Duodenal mucosa (tissue), 2 donors: ENCODE measurements around the gene UBE2V1.
"Not testable (repeated sequence)": the region's sequence is repeated elsewhere in the genome, so short reads cannot be mapped to it uniquely, and the experiment has no call there.

Source experiments
- H3K27ac ChIP-seq: one replicate; pipeline ENCODE4 v1.7.0; 2013; ENCODE audit warnings: low read depth, low read length
- H3K27me3 ChIP-seq, 2 donors: one replicate each; pipeline ENCODE4 v1.7.0; 2013; ENCODE audit warnings: low read length in 2 of 2, control low read depth in 1 of 2; ENCODE audit not compliant: insufficient read depth in 2 of 2, control insufficient read depth in 1 of 2
- H3K36me3 ChIP-seq, 2 donors: one replicate each; pipeline ENCODE4 v1.7.0; 2013; ENCODE audit warnings: low read length in 2 of 2, control low read depth in 1 of 2; ENCODE audit not compliant: insufficient read depth in 2 of 2, control insufficient read depth in 1 of 2
- H3K4me1 ChIP-seq, 2 donors: one replicate each; pipeline ENCODE4 v1.7.0; 2013; ENCODE audit warnings: low read length in 2 of 2, control low read depth in 1 of 2; ENCODE audit not compliant: insufficient read depth in 2 of 2, control insufficient read depth in 1 of 2
- H3K4me3 ChIP-seq, 2 donors: one replicate each; pipeline ENCODE4 v1.7.0; 2013; ENCODE audit warnings: low read length in 2 of 2, low read depth in 1 of 2
- H3K9ac ChIP-seq, 2 donors: one replicate each; pipeline ENCODE4 v1.7.0; 2013; ENCODE audit warnings: low read length in 2 of 2, low read depth in 1 of 2
- H3K9me3 ChIP-seq, 2 donors: one replicate each; pipeline ENCODE4 v1.7.0; 2013; ENCODE audit warnings: low read length in 2 of 2, control low read depth in 1 of 2; ENCODE audit not compliant: control insufficient read depth in 1 of 2

Gene UBE2V1

DNA sequence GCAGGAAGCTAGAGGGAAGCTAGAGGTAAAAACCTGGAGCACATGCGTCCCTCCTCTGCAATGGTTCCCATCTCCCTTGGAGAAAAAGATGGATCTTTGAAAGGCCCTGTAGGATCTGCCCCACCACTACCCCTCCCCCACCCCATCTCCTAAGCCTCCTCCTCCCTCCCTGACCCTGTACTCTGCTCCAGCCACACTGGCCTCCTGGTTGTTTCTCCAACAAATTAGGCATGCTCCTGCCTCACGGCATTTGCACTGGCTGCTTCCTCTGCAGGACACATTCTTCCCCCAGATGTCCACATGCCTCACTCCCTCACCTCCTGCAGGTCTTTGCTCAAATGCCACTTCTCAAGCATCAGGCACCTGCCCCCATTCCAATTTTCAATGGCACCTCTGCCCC, 45.5 kb downstream of the UBE2V1 start:
- H3K4me1 ChIP-seq, result peaks cover 3 to 8% of the 10 kb centered on the region in 2 donors
- no peak overlapping the region for H3K4me3 ChIP-seq
- no peak overlapping the region for H3K9ac ChIP-seq
- H3K27me3 ChIP-seq, result no peaks in the 10 kb centered on the region
- H3K9me3 ChIP-seq, result no peaks in the 10 kb centered on the region
- no peak overlapping the region for H3K27ac ChIP-seq
- H3K36me3 ChIP-seq, result no peaks in the 10 kb centered on the region

DNA sequence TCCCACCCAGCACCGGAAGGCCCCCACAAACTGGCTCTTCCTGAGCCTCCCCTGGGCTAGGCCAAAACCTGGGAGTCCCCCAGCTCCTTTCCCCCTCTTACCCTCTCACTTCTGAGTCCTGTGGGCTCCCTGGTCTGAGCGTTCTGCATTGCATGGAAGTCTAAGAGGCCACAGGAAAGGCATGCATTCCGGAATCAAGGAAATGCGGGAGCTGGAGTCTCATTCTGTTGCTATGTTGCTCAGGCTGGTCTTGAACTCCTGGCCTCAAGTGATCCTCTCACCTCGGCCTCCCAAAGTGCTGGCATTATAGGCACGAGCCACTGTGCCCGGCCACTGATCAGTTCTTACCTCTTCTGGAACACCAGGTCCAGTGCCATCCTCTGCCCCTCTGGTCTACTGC, 45.9 kb downstream of the UBE2V1 start:
- Histone ChIP-seq H3K27me3 (no peaks in the 10 kb centered on the region), H3K4me1 (peaks cover 3 to 8% of the 10 kb centered on the region in 2 donors), H3K4me3 (no peak overlapping the region), H3K27ac (no peak overlapping the region), H3K36me3 (no peaks in the 10 kb centered on the region), H3K9ac (no peak overlapping the region), H3K9me3 (no peaks in the 10 kb centered on the region)

DNA sequence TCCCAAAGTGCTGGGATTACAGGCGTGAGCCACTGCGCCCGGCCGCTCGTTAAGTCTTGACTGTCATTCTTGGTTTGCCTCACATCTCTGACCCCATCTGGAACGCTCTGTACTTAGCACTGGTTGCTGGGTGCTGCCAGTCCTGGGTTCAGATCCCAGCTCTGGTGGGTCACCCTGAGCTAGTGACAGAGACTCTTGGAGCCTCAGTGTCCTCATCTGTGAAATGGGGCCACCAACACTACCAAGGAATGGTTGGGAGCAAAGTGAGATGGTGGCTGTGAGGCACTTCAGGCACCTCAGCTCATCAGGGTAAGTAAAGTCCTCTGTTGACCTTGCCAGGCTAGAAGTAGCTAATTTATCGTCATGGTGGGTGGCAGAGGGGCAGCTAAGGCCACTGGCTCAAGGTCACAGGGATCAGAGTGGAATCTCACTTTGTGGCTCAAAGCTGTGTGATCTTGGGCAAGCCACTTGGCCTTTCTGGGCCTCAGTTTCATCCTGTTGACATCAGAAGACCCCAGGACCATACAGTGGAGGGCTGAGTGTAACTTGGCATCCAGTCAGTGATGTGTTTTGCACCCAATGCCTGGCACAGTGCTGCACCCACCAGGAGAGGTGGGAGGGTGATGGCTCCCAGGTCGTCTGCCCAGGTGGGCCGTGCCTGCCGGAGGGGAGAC, 46.7 kb downstream of the UBE2V1 start:
- Histone ChIP-seq H3K9ac (no peak overlapping the region), H3K27me3 (no peaks in the 10 kb centered on the region), H3K36me3 (no peaks in the 10 kb centered on the region), H3K9me3 (no peaks in the 10 kb centered on the region), H3K4me3 (no peak overlapping the region), H3K27ac (no peak overlapping the region), H3K4me1 (peaks cover 0 to 3% of the 10 kb centered on the region in 2 donors)

- H3K4me3 ChIP-seq, result no peak overlapping the region
- no peaks in the 10 kb centered on the region for H3K4me1 ChIP-seq
- no peaks in the 10 kb centered on the region for H3K36me3 ChIP-seq
- H3K27ac ChIP-seq, result no peak overlapping the region
- no peaks in the 10 kb centered on the region for H3K9me3 ChIP-seq
- H3K9ac ChIP-seq, result no peak overlapping the region
- H3K27me3 ChIP-seq, result no peaks in the 10 kb centered on the region
Measured at GRCh38 chr20:50065325-50065615, 47.7 kb downstream of the UBE2V1 start.

GRCh38 chr20:50063763-50064162, 49.2 kb downstream of the UBE2V1 start:
- not testable (repeated sequence) for H3K27ac ChIP-seq, H3K4me3 ChIP-seq, H3K9me3 ChIP-seq, H3K4me1 ChIP-seq, H3K9ac ChIP-seq, H3K36me3 ChIP-seq, H3K27me3 ChIP-seq

GRCh38 chr20:50062006-50062838, 50.7 kb downstream of the UBE2V1 start:
- no peaks in the 10 kb centered on the region for H3K4me1 ChIP-seq
- H3K9me3 ChIP-seq, result no peaks in the 10 kb centered on the region
- no peak overlapping the region for H3K27ac ChIP-seq
- no peaks in the 10 kb centered on the region for H3K27me3 ChIP-seq
- no peak overlapping the region for H3K4me3 ChIP-seq
- no peak overlapping the region for H3K9ac ChIP-seq
- H3K36me3 ChIP-seq, result no peaks in the 10 kb centered on the region

DNA sequence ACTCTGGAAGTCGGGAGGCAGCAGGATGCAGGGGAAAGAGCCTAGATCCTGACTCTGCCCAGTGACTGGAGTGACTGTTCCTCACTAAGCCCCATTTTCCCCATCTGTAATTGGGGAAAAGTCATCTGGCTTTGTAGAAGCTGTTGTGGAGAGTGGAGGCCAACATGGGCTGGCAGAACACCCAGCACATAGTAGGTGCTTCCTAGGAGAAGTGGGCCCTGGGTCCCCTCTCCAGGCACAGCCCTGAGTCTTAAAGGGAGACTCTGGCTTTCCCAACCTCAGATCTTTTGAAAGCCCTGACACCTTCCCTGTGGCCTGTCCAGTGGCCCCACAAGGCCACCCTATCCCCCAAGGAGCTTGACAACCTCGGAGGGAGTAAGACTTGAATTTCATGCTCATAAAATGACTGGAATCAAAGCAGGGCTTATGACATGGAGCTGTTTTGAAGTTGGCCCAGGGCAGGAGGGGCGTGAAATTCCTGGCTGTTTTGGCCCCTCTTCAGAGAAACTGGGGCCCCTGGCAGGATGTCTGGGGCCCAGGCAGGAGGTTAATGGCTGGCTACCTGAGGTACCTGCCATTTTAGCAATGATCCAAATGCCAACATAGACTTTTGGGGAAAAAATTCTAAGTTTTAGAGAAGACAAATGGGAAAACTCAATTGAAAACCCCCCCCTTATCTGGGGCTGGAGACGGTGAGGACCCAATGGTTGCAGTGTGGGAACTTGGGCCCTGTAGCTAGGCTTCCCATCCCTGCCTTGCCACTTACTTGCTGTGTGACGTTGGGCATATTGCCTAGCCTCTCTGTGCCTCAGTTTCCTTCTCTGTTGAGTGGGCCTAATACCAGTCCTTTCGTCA, 51.6 kb downstream of the UBE2V1 start:
- Histone ChIP-seq H3K9ac (no peak overlapping the region), H3K27ac (no peak overlapping the region), H3K4me3 (no peak overlapping the region), H3K9me3 (no peaks in the 10 kb centered on the region), H3K36me3 (no peaks in the 10 kb centered on the region), H3K27me3 (no peaks in the 10 kb centered on the region), H3K4me1 (no peaks in the 10 kb centered on the region)

DNA sequence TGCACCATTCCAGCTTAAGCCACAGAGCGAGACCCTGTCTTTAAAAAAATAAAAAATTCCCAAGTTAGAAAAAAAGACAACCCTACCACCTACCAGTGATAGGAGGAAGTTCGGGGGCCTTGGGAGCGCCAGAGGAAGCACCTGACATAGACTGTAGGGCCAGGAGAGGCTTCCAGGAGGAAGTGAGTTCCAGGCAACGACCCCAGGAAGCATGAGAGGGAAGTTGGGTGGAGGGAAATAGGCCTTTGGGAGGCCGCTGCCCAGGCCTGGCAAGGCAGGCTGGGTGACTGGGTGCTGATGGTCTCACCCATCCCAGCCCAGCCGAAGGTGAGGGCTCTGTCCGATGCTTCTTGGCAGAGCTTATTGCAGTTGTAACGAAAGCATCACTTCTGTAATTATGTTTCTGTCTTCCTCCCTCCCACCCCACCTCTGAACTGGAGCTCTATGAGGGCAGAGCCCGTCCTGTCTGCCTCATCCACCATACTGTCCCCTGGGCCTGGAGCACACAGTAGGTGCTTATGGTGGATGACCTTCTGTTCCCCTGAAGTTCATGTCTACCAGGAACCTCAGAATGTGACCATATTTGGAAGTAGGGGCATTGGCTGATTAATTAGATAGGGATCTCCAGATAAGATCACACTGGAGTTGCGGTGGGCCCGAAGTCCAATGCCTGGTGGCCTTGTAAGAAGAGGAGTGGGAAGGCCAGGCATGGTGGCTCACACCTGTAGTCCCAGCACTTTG, 54.1 kb downstream of the UBE2V1 start:
- H3K4me3 ChIP-seq, result no peak overlapping the region
- H3K9me3 ChIP-seq, result no peaks in the 10 kb centered on the region
- no peaks in the 10 kb centered on the region for H3K36me3 ChIP-seq
- H3K4me1 ChIP-seq, result peaks cover 0 to 3% of the 10 kb centered on the region in 2 donors
- H3K27me3 ChIP-seq, result peaks cover under 1 to 5% of the 10 kb centered on the region in 2 donors
- no peak overlapping the region for H3K9ac ChIP-seq
- H3K27ac ChIP-seq, result no peak overlapping the region

DNA sequence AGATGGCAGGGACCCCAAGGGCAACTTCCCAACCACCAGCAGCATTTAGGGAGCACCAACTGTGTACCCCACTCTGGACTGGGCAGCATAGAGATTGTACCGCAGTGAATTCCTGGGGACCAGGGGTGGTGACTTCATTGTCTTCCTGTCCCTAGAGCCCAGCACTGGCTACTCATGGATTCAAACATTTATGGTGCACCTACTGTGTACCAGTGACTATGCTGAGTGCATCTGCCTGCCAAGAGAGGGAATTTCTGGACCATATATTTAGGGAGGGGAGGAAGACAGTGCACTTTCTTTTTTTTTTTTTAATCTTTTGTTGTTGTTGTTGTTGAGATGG, 55.3 kb downstream of the UBE2V1 start:
- no peaks in the 10 kb centered on the region for H3K9me3 ChIP-seq
- H3K36me3 ChIP-seq, result no peaks in the 10 kb centered on the region
- H3K4me1 ChIP-seq, result peaks cover 0 to 3% of the 10 kb centered on the region in 2 donors
- no peak overlapping the region for H3K27ac ChIP-seq
- H3K9ac ChIP-seq, result no peak overlapping the region
- H3K27me3 ChIP-seq, result peaks cover 4 to 5% of the 10 kb centered on the region in 2 donors
- H3K4me3 ChIP-seq, result no peak overlapping the region
